ENCODE data around the gene CFAP20.
"Not testable (repeated sequence)": the region's sequence is repeated elsewhere in the genome, so short reads cannot be mapped to it uniquely, and the experiment has no call there.

Gene CFAP20

GRCh38 chr16:58095575-58095960, 33.6 kb downstream of the CFAP20 start:
- not testable (repeated sequence) for DNase-seq

- DNase-seq: no peak
These were observed 34.2 kb downstream of the CFAP20 start for GRCh38 chr16:58094791-58095574.

GRCh38 chr16:58094026-58094425, 35.2 kb downstream of the CFAP20 start:
- DNase-seq: no peak

- not testable (repeated sequence) for DNase-seq
These were observed 38.8 kb downstream of the CFAP20 start for GRCh38 chr16:58090396-58090795.

- DNase-seq: no peak
These were observed 41.1 kb downstream of the CFAP20 start for GRCh38 chr16:58088091-58088490.

GRCh38 chr16:58087209-58087913, 41.8 kb downstream of the CFAP20 start:
- no peak for DNase-seq

- DNase-seq: no peak
These were observed 42.6 kb downstream of the CFAP20 start for GRCh38 chr16:58086381-58087208.

- DNase-seq: no peak
These were observed 43.5 kb downstream of the CFAP20 start for GRCh38 chr16:58085584-58086251.

GRCh38 chr16:58085171-58085570, 44.0 kb downstream of the CFAP20 start:
- no peak for DNase-seq

- DNase-seq: no peak
These were observed 44.5 kb downstream of the CFAP20 start for GRCh38 chr16:58084635-58085034.

GRCh38 chr16:58082381-58082780, 46.8 kb downstream of the CFAP20 start:
- no peak for DNase-seq

GRCh38 chr16:58080657-58081056, 48.5 kb downstream of the CFAP20 start:
- DNase-seq: not testable (repeated sequence)

- DNase-seq: no peak
These were observed 51.4 kb downstream of the CFAP20 start for GRCh38 chr16:58077796-58078195.

- DNase-seq: no peak
These were observed 52.7 kb downstream of the CFAP20 start for GRCh38 chr16:58076514-58076913.

GRCh38 chr16:58074657-58075056, 54.5 kb downstream of the CFAP20 start:
- DNase-seq: no peak

- not testable (repeated sequence) for DNase-seq
These were observed 56.1 kb downstream of the CFAP20 start for GRCh38 chr16:58073086-58073485.

- not testable (repeated sequence) for DNase-seq
These were observed 57.0 kb downstream of the CFAP20 start for GRCh38 chr16:58072134-58072533.

- no peak for DNase-seq
These were observed 58.6 kb downstream of the CFAP20 start for GRCh38 chr16:58070585-58070984.
